Stimulated activated CD8-positive, alpha-beta memory T cell treated with anti-CD3 and anti-CD28 coated beads, Interleukin-12 subunit alpha, Interleukin-12 subunit beta, amount 100 ng/mL, for 24 hours (primary cell): ENCODE measurements around the gene ITPRIPL2.

Experiments
- DNase-seq: peaks from one replicate; pipeline ENCODE4 v3.0.0-alpha.2; 2020; ENCODE audit errors: extremely low read depth

Gene ITPRIPL2

GRCh38 chr16:19142939-19143598, 29.3 kb downstream of the ITPRIPL2 start:
- DNase-seq: no peak

- DNase-seq: no peak
Observed at GRCh38 chr16:19143599-19143956, 29.8 kb downstream of the ITPRIPL2 start.

GRCh38 chr16:19145010-19145409, 31.2 kb downstream of the ITPRIPL2 start:
- no peak for DNase-seq

GRCh38 chr16:19147126-19147525, 33.4 kb downstream of the ITPRIPL2 start:
- DNase-seq: no peak

GRCh38 chr16:19147627-19148026, 33.9 kb downstream of the ITPRIPL2 start:
- DNase-seq: no peak

GRCh38 chr16:19148189-19148588, 34.4 kb downstream of the ITPRIPL2 start:
- no peak for DNase-seq

- DNase-seq: no peak
Observed at GRCh38 chr16:19151310-19151709, 37.5 kb downstream of the ITPRIPL2 start.

- no peak for DNase-seq
Observed at GRCh38 chr16:19152042-19152441, 38.3 kb downstream of the ITPRIPL2 start.

- DNase-seq: no peak
Observed at GRCh38 chr16:19153876-19154275, 40.1 kb downstream of the ITPRIPL2 start.

- no peak for DNase-seq
Observed at GRCh38 chr16:19162085-19162484, 48.3 kb downstream of the ITPRIPL2 start.

GRCh38 chr16:19163215-19163614, 49.5 kb downstream of the ITPRIPL2 start:
- no peak for DNase-seq

- DNase-seq: no peak
Observed at GRCh38 chr16:19164285-19164684, 50.5 kb downstream of the ITPRIPL2 start.

GRCh38 chr16:19165101-19165500, 51.3 kb downstream of the ITPRIPL2 start:
- DNase-seq: no peak

GRCh38 chr16:19166500-19166899, 52.7 kb downstream of the ITPRIPL2 start:
- no peak for DNase-seq

GRCh38 chr16:19167710-19168370, 54.1 kb downstream of the ITPRIPL2 start, which contains the start of gene SYT17:
Gene SYT17, plus strand, starts transcription at chr16:19168240. Its CDS starts 407 bp downstream, at chr16:19168647.
- DNase-seq: no peak

GRCh38 chr16:19168371-19169081, 54.8 kb downstream of the ITPRIPL2 start:
- no peak for DNase-seq

GRCh38 chr16:19169082-19169639, 55.4 kb downstream of the ITPRIPL2 start:
- DNase-seq: no peak

- DNase-seq: no peak
Observed at GRCh38 chr16:19170043-19170655, 56.4 kb downstream of the ITPRIPL2 start.
